Karpas-422 (cell line): ENCODE measurements around the gene GPHA2. TPM values are rescaled to one million over a fixed set of nuclear protein-coding genes. Genes with fewer than 3 reads are reported as not detected.

Experiments
- DNase-seq: peaks from one replicate; pipeline ENCODE4 v3.0.0-alpha.2; 2015
- H2AFZ ChIP-seq: fragments of 200-600 bp; sonication (generic); 2 replicates; pipeline ENCODE4 v1.6.1; 2014; ENCODE audit warnings: antibody characterized with exemption, low read length, mixed read lengths
- H3K27ac ChIP-seq: fragments of 200-600 bp; sonication (generic); 2 replicates; pipeline ENCODE4 v1.5.1; 2014; ENCODE audit warnings: mild to moderate bottlenecking, low read length, moderate library complexity
- H3K27me3 ChIP-seq: fragments of 200-600 bp; sonication (generic); 2 replicates; pipeline ENCODE4 v1.6.1; 2014; ENCODE audit warnings: low read length, mixed read lengths
- H3K36me3 ChIP-seq: fragments of 200-600 bp; sonication (generic); 2 replicates; pipeline ENCODE4 v1.6.1; 2014; ENCODE audit warnings: low read length, mixed read lengths; ENCODE audit not compliant: insufficient read depth
- H3K4me1 ChIP-seq: fragments of 200-600 bp; sonication (generic); 2 replicates; pipeline ENCODE4 v1.6.1; 2014; ENCODE audit warnings: mild to moderate bottlenecking, low read length, mixed read lengths
- H3K4me2 ChIP-seq: fragments of 200-600 bp; sonication (generic); 2 replicates; pipeline ENCODE4 v1.6.1; 2014; ENCODE audit warnings: low read length, low read depth, mild to moderate bottlenecking; ENCODE audit not compliant: poor library complexity, severe bottlenecking
- H3K4me3 ChIP-seq: fragments of 200-600 bp; sonication (generic); 2 replicates; pipeline ENCODE4 v1.5.1; 2014; ENCODE audit warnings: mild to moderate bottlenecking, antibody characterized with exemption, low read length, mixed read lengths
- H3K79me2 ChIP-seq: fragments of 200-600 bp; sonication (generic); 2 replicates; pipeline ENCODE4 v1.6.1; 2014; ENCODE audit warnings: mild to moderate bottlenecking, low read length, mixed read lengths
- H3K9ac ChIP-seq: fragments of 200-600 bp; sonication (generic); 2 replicates; pipeline ENCODE4 v1.6.0; 2014; ENCODE audit warnings: low read length
- H3K9me2 ChIP-seq: fragments of 200-600 bp; sonication (generic), shearing (Covaris generic); replicated peaks from 2 replicates; pipeline ENCODE4 v1.6.0; 2014; ENCODE audit warnings: mild to moderate bottlenecking, low read length, moderate library complexity; ENCODE audit not compliant: insufficient read depth
- H3K9me3 ChIP-seq: fragments of 300-700, 200-600 bp; sonication (generic); 2 replicates; pipeline ENCODE4 v1.6.1; 2014; ENCODE audit warnings: low read length, mixed read lengths
- H4K20me1 ChIP-seq: fragments of 200-600 bp; sonication (generic); 2 replicates; pipeline ENCODE4 v1.6.1; 2014; ENCODE audit warnings: mild to moderate bottlenecking, antibody characterized with exemption, low read length, low read depth; ENCODE audit not compliant: insufficient read depth
- total RNA-seq: library from RNA; depleted of rRNA; stranded (reverse); fragments of >200 nt; shearing (Covaris generic); gene quantifications from 2 replicates; pipeline ENCODE4 v1.2.3, GENCODE V29; 2014; ENCODE audit warnings: low replicate concordance

The GPHA2 gene
- total RNA-seq, 1 experiment from 2014 or later, result not detected

DNA sequence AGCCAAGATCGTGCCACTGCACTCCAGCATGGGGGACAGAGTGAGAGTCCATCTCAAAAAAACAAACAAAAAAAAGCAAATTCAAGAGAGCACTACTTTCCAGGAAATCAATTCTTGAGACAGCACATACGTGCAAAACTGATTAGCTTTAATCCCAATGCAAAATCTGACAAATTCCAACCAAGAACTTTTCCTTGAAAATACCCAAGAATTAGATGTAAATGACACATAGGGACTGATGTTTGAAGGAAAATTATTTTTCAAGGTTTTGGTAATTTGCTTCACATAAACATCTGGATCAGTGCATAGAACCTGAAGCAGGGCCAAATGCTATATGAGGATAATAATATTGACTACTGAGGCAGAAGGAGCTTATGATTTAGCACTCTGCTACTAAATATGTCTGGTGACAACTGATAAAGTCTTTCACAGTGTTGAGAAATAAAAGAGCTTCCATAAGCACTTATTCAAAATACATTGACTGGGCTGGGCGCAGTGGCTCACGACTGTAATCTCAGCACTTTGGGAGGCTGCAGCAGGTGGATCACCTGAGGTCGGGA lies 27.5 kb upstream of the GPHA2 start:
- Histone ChIP-seq H3K4me2 (no peak overlapping the region), H4K20me1 (no peaks in the 10 kb centered on the region), H3K9me3 (no peaks in the 10 kb centered on the region), H3K4me1 (peaks cover 7% of the 10 kb centered on the region), H3K36me3 (no peaks in the 10 kb centered on the region), H2AFZ (no peak overlapping the region), H3K27me3 (no peaks in the 10 kb centered on the region), H3K79me2 (no peaks in the 10 kb centered on the region), H3K9ac (no peak overlapping the region), H3K27ac (no peak overlapping the region), H3K4me3 (no peak overlapping the region), H3K9me2 (no peaks in the 10 kb centered on the region)
- DNase-seq, result no peak

DNA sequence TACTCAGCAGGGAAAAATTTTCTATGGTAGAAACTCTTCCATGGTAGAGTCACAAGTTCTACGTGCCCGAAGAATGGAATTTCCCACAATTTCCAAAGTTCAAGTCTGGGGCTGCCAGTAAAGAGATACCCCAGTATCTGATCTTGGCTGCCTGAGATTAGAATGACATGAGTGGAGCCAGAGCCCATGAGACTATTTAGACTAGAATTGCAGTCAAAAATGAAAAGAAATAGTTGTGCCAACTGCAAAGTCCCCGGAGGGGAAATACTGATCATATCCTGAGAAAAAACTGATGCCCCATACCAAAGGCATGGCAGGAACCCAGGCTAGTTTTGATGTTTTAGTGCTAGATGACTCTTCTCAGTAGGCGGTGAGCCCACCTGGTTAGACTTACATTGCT lies 25.0 kb upstream of the GPHA2 start:
- H3K4me3 ChIP-seq, result no peak overlapping the region
- no peaks in the 10 kb centered on the region for H3K9me2 ChIP-seq
- H3K27ac ChIP-seq, result no peak overlapping the region
- H3K4me1 ChIP-seq, result peaks cover 7% of the 10 kb centered on the region
- no peaks in the 10 kb centered on the region for H3K27me3 ChIP-seq
- no peaks in the 10 kb centered on the region for H4K20me1 ChIP-seq
- no peaks in the 10 kb centered on the region for H3K79me2 ChIP-seq
- H3K9me3 ChIP-seq, result no peaks in the 10 kb centered on the region
- no peak overlapping the region for H3K9ac ChIP-seq
- H3K36me3 ChIP-seq, result no peaks in the 10 kb centered on the region
- H3K4me2 ChIP-seq, result no peak overlapping the region
- DNase-seq, result no peak
- no peak overlapping the region for H2AFZ ChIP-seq

DNA sequence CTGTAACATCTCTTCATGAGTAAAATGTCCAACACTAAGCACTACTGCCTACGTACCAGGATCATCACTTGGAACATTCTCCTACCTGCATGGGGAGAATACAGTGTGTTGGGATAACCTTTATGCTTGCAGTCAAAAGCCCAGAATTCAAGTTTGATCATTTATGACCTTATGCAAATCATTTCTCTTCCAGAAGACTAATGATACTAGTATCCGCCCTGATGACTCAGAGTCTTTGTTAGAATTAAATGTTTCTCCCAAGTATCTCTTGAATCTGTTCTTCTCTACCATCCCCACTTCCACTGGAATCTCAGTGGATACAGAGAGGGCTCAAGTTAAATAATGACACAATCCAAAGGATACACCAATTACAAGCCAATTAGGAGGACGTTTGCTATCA lies 23.8 kb upstream of the GPHA2 start:
- Histone ChIP-seq H3K36me3 (no peaks in the 10 kb centered on the region), H3K79me2 (no peaks in the 10 kb centered on the region)

DNA sequence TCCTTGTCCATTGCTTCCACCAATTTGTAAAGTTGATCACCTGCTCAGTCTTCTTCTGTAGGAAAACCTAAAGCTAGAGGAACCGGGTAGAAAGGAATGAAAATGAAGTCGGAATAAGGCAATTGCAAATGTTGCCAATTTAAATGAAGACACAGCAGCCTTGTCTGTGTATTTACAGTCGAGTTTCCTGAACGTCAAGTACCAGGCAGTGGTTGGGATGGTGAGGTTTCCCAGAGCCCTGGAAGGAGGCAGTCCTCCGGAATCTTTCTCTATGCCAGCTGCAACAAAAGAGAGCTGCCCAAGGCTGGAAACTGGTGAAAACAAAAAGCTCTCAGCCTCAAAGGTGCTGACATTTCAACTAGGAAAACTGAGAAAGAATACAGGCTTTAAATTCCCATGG lies 18.5 kb upstream of the GPHA2 start:
- Histone ChIP-seq H3K9me3 (no peaks in the 10 kb centered on the region), H3K9ac (no peak overlapping the region), H3K27me3 (no peaks in the 10 kb centered on the region), H3K79me2 (no peaks in the 10 kb centered on the region), H4K20me1 (no peaks in the 10 kb centered on the region), H3K9me2 (no peaks in the 10 kb centered on the region), H2AFZ (no peak overlapping the region), H3K36me3 (no peaks in the 10 kb centered on the region), H3K27ac (no peak overlapping the region), H3K4me3 (no peak overlapping the region), H3K4me1 (peaks cover 1% of the 10 kb centered on the region), H3K4me2 (no peak overlapping the region)
- no peak for DNase-seq

More for the DNA sequence above, 23.8 kb upstream of the GPHA2 start:
- Histone ChIP-seq H3K27me3 (no peaks in the 10 kb centered on the region), H3K9me3 (no peaks in the 10 kb centered on the region), H3K9me2 (no peaks in the 10 kb centered on the region), H3K4me3 (no peak overlapping the region), H3K4me2 (no peak overlapping the region), H3K4me1 (peaks cover 7% of the 10 kb centered on the region), H3K27ac (no peak overlapping the region), H3K9ac (no peak overlapping the region), H2AFZ (no peak overlapping the region), H4K20me1 (no peaks in the 10 kb centered on the region)
- no peak for DNase-seq

DNA sequence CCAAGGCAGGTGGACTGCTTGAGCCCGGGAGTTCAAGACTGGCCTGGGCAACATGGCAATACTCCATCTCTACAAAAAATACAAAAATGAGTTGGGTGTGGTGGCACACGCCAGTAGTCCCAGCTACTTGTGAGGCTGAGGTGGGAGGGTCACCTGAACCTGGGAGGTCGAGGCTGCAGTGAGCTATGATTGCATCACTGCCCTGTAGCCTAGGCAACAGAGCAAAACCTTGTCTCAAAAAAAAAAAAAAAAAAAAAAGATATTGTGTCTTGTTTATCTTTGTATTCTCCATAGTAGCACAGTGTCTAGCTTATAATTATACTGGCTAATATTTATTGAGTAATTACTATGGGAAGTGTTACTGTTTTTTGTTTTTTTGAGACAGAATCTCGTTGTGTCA lies 15.8 kb upstream of the GPHA2 start:
- H2AFZ ChIP-seq, result no peak overlapping the region
- no peak overlapping the region for H3K4me3 ChIP-seq
- no peak overlapping the region for H3K9ac ChIP-seq
- H3K4me2 ChIP-seq, result no peak overlapping the region
- H3K36me3 ChIP-seq, result no peaks in the 10 kb centered on the region
- no peak overlapping the region for H3K27ac ChIP-seq
- H3K4me1 ChIP-seq, result peaks cover 4% of the 10 kb centered on the region
- DNase-seq, result no peak
- H3K27me3 ChIP-seq, result no peaks in the 10 kb centered on the region
- no peaks in the 10 kb centered on the region for H3K79me2 ChIP-seq
- H4K20me1 ChIP-seq, result no peaks in the 10 kb centered on the region
- no peaks in the 10 kb centered on the region for H3K9me3 ChIP-seq
- no peaks in the 10 kb centered on the region for H3K9me2 ChIP-seq

DNA sequence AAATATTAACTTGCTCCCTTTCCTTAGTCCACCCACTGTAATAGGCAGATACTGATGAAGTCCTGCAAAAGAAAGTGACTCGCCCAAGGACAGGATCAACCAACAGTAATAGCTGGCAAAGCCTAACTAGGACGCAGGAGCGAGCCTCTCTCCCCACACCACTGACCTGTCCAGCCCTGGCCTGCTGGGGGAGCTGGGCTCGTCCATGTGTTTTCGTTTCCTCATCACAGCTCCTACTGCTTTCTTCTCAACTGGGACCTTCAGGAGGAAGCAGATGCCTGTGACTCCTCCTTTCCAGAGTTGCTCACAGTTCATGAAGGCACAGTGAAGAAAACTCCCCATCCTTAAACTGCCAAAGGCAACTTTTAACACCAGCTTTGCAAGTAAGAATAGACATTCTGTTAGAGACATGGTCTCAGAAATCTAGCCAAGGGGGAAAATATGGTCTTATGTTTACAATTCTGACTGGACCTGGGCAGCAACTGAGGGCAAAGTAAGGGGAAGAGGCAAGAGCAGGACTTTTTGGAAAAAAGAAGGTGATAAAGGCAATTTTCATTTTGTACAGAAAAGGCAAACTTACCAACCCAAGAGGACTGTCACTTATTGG lies 11.6 kb upstream of the GPHA2 start:
- H3K27me3 ChIP-seq, result no peaks in the 10 kb centered on the region
- no peaks in the 10 kb centered on the region for H4K20me1 ChIP-seq
- no peak for DNase-seq
- no peak overlapping the region for H3K4me2 ChIP-seq
- H3K9me3 ChIP-seq, result no peaks in the 10 kb centered on the region
- H2AFZ ChIP-seq, result no peak overlapping the region
- no peaks in the 10 kb centered on the region for H3K79me2 ChIP-seq
- peaks cover 11% of the 10 kb centered on the region for H3K4me1 ChIP-seq
- no peaks in the 10 kb centered on the region for H3K36me3 ChIP-seq
- H3K9me2 ChIP-seq, result no peaks in the 10 kb centered on the region
- H3K4me3 ChIP-seq, result no peak overlapping the region
- H3K9ac ChIP-seq, result no peak overlapping the region
- no peak overlapping the region for H3K27ac ChIP-seq

DNA sequence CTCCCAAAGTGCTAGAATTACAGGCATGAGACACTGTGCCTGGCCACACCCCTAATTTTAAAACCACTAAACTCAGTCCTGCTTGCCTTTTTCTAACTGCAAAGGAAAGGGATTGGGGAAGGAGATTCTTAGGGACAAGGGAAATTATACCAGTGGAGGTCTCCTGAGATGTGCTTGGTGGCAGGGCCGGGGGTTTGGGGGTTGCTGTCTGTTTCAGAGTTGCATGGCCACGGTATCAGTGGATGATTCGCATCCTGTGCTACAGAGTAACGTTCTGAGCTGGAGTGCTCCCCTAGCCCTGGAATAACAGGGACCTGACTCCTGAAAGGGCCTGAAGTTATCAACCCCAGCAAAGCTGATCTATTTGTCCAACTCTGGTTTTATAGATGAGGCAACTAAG lies 846 bp upstream of the GPHA2 start:
- peaks cover 6% of the 10 kb centered on the region; the same call in 1 of the 2 replicates for H3K4me1 ChIP-seq
- H3K27ac ChIP-seq, result no peak overlapping the region
- H3K27me3 ChIP-seq, result no peaks in the 10 kb centered on the region
- DNase-seq, result no peak
- no peaks in the 10 kb centered on the region for H3K9me2 ChIP-seq
- no peak overlapping the region for H3K4me3 ChIP-seq
- H3K9me3 ChIP-seq, result no peaks in the 10 kb centered on the region
- no peaks in the 10 kb centered on the region for H3K79me2 ChIP-seq
- no peak overlapping the region for H3K4me2 ChIP-seq
- H3K36me3 ChIP-seq, result no peaks in the 10 kb centered on the region
- no peak overlapping the region for H2AFZ ChIP-seq
- H4K20me1 ChIP-seq, result no peaks in the 10 kb centered on the region
- H3K9ac ChIP-seq, result no peak overlapping the region

DNA sequence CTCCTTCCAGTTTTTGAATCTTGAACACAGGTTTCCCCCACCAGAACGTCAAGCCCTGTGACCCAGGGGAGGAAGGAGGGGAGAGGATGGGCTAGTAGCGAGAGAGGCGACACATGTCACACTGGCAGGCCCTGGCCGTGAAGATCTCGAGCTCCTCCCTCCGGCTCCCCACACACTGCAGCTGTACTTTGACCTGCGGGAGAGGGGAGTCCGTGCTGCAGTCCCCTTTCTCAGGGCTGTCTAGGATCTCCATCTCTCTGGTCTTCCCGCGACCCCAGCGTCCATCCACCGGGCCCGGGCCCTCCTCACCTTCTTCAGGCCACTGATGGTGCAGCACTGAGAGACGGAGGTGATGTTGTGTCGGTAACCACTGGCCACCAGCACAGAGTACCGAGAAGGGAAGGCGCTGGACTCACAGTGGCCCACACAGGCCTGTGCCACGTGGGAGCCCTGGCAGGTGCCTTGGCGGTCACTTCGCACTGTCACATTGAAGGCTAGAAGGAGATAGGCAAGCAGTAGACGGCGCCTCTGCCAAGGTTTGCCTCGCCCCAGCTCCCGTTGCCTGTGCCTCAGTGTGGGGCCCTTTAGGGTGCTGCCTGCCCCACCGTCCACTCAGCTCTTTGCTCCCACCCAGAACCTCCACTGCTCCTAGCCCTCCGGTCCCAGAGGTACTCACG lies 873 bp downstream of the GPHA2 start:
- Histone ChIP-seq H3K27ac (no peak overlapping the region), H4K20me1 (no peaks in the 10 kb centered on the region), H3K36me3 (no peaks in the 10 kb centered on the region), H3K9me3 (no peaks in the 10 kb centered on the region), H3K79me2 (no peaks in the 10 kb centered on the region), H3K27me3 (no peaks in the 10 kb centered on the region), H3K4me1 (peaks cover 6% of the 10 kb centered on the region; the same call in 1 of the 2 replicates), H3K4me3 (no peak overlapping the region), H3K9ac (no peak overlapping the region), H3K4me2 (no peak overlapping the region), H3K9me2 (no peaks in the 10 kb centered on the region), H2AFZ (no peak overlapping the region)
- DNase-seq, result peak; percentile 51
